Panc1 (cell line): ENCODE data around the gene AGFG1. TPM values are rescaled to one million over a fixed set of nuclear protein-coding genes. Genes with fewer than 3 reads are reported as not detected.

ENCODE experiments used
- ATAC-seq: fragments of 200-7000 bp; cut with Tn5 transposase; 2 replicates; pipeline ENCODE4 v1.9.1; 2020; ENCODE audit warnings: mild to moderate bottlenecking, moderate library complexity
- BruUV-seq: library from RNA; stranded (reverse); fragments of 400-500 nt; replicated peaks from 2 replicates; lab custom pipeline; 2021; lab: Mats Ljungman, UMichigan
- CTCF ChIA-PET: fragments of 300-600 bp; sonication (Branson Sonifier 250); formaldehyde crosslinking; loops from one replicate; lab custom pipeline; 2022; ENCODE audit warnings: antibody characterized with exemption; lab: Charles Lee
- POLR2A ChIA-PET: fragments of 300-600 bp; sonication (Branson Sonifier 250); formaldehyde crosslinking; loops from one replicate; lab custom pipeline; 2022; ENCODE audit warnings: antibody characterized with exemption; lab: Charles Lee
- DNase-seq: peaks from one replicate; pipeline ENCODE4 v3.0.0-alpha.2; 2010; ENCODE audit warnings: low read depth, low spot score
- H3K27ac ChIP-seq: 2 replicates; pipeline ENCODE4 v1.5.1; 2011; ENCODE audit warnings: mild to moderate bottlenecking, low read length, inconsistent platforms
- H3K27me3 ChIP-seq: fragments of 200-500 bp; sonication (Bioruptor generic); 2 replicates; pipeline ENCODE4 v1.6.0; 2014; ENCODE audit warnings: low read length, inconsistent platforms; ENCODE audit not compliant: control insufficient read depth, insufficient read depth
- H3K36me3 ChIP-seq: fragments of 200-500 bp; sonication (Bioruptor generic); 2 replicates; pipeline ENCODE4 v1.5.1; 2014; ENCODE audit warnings: inconsistent platforms, mild to moderate bottlenecking, low read length, moderate library complexity; ENCODE audit not compliant: control insufficient read depth, insufficient read depth
- H3K4me1 ChIP-seq: 2 replicates; pipeline ENCODE4 v1.5.1; 2011; ENCODE audit warnings: inconsistent platforms, mild to moderate bottlenecking, low read length, moderate library complexity; ENCODE audit not compliant: control insufficient read depth, insufficient read depth
- H3K4me3 ChIP-seq, 2 experiments: 2 replicates each; pipeline ENCODE4 v1.5.1; 2011 to 2012; ENCODE audit warnings: low read depth in 2 of 2, low read length in 2 of 2, mild to moderate bottlenecking in 2 of 2, inconsistent platforms in 1 of 2, moderate library complexity in 1 of 2
- H3K9me3 ChIP-seq: fragments of 200-500 bp; sonication (Bioruptor generic); 2 replicates; pipeline ENCODE4 v1.5.1; 2014; ENCODE audit warnings: low read depth, mild to moderate bottlenecking, inconsistent platforms, low read length, moderate library complexity; ENCODE audit not compliant: control insufficient read depth, insufficient read depth
- POLR2AphosphoS5 ChIP-seq: IDR thresholded peaks from 2 replicates; pipeline ENCODE4 v1.6.1; 2012; ENCODE audit warnings: mild to moderate bottlenecking, low read depth, low read length, moderate library complexity
- SIN3A ChIP-seq: IDR thresholded peaks from 2 replicates; pipeline ENCODE4 v1.6.1; 2012; ENCODE audit warnings: low read depth, mild to moderate bottlenecking, low read length, moderate library complexity, borderline replicate concordance; ENCODE audit not compliant: insufficient read depth
- TCF7L2 ChIP-seq: IDR thresholded peaks from 2 replicates; pipeline ENCODE4 v1.6.1; 2011; ENCODE audit warnings: mild to moderate bottlenecking, low read depth, low read length, inconsistent platforms
- in situ Hi-C: cut with HindIII; loops from 2 replicates; pipeline ENCODE4 v1.10.0; 2016; ENCODE audit warnings: low sequenced_read_pairs, low pct_unique_long_range_greater_than_20kb
- intact Hi-C: fragments of 100-400 bp; cut with micrococcal nuclease; formaldehyde crosslinking; loops from one replicate; pipeline ENCODE4 v1.10.0; 2022; ENCODE audit not compliant: unreplicated experiment
- total RNA-seq: library from RNA; stranded (reverse); gene quantifications from one replicate; pipeline ENCODE4 v1.2.1, GENCODE V29; 2021; ENCODE audit not compliant: unreplicated experiment
- TF ChIP-seq, protein P1 (sequence below), 2 experiments: IDR thresholded peaks; 2 replicates each; pipeline ENCODE4 v1.6.1; 2011 to 2012; ENCODE audit warnings: low read depth in 2 of 2, control low read depth in 1 of 2, low read length in 1 of 2, mild to moderate bottlenecking in 1 of 2, moderate library complexity in 1 of 2; ENCODE audit not compliant: insufficient read depth in 1 of 2
- TF ChIP-seq, protein P2 (sequence below): fragments of 450-650 bp; IDR thresholded peaks from 2 replicates; pipeline ENCODE4 v1.5.1; 2017; ENCODE audit warnings: mild to moderate bottlenecking

Gene AGFG1
- total RNA-seq, 1 experiment from 2014 or later, result 98.5 TPM

DNA sequence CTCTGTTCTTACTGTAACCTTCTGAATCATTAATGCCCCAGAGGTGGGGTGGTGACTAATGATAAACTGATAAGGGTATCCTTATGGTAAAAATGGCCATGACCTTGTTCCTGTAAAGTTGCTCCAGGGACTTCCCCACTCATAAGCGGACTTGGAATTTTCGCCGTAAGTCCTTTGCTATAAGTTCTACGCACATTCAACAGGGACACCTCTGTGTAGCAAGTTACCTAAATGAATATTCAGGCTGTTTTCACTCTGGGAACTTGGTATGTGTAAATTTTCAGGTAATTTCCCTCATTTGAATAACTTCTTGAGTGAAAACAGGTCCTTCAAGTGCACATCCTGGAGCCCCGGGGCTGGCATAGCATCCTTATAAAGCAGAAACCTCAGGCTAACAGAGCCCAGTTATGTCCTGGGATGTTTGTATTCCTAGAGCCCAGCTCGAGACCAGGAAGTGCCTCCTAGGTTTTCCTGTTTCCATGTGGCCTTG, 9.4 kb upstream of the AGFG1 start:
- ATAC-seq, result no peak
- TF ChIP-seq POLR2AphosphoS5 (no peak), TCF7L2 (no peak), SIN3A (no peak)
- TF ChIP-seq, protein P1, sequence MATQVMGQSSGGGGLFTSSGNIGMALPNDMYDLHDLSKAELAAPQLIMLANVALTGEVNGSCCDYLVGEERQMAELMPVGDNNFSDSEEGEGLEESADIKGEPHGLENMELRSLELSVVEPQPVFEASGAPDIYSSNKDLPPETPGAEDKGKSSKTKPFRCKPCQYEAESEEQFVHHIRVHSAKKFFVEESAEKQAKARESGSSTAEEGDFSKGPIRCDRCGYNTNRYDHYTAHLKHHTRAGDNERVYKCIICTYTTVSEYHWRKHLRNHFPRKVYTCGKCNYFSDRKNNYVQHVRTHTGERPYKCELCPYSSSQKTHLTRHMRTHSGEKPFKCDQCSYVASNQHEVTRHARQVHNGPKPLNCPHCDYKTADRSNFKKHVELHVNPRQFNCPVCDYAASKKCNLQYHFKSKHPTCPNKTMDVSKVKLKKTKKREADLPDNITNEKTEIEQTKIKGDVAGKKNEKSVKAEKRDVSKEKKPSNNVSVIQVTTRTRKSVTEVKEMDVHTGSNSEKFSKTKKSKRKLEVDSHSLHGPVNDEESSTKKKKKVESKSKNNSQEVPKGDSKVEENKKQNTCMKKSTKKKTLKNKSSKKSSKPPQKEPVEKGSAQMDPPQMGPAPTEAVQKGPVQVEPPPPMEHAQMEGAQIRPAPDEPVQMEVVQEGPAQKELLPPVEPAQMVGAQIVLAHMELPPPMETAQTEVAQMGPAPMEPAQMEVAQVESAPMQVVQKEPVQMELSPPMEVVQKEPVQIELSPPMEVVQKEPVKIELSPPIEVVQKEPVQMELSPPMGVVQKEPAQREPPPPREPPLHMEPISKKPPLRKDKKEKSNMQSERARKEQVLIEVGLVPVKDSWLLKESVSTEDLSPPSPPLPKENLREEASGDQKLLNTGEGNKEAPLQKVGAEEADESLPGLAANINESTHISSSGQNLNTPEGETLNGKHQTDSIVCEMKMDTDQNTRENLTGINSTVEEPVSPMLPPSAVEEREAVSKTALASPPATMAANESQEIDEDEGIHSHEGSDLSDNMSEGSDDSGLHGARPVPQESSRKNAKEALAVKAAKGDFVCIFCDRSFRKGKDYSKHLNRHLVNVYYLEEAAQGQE (IDR thresholded peaks at IDR 0.05; ENCODE audit: insufficient read depth in 1 of 2, low read depth in 2 of 2, low read length in 1 of 2), result no peak
- TF ChIP-seq, protein P2, sequence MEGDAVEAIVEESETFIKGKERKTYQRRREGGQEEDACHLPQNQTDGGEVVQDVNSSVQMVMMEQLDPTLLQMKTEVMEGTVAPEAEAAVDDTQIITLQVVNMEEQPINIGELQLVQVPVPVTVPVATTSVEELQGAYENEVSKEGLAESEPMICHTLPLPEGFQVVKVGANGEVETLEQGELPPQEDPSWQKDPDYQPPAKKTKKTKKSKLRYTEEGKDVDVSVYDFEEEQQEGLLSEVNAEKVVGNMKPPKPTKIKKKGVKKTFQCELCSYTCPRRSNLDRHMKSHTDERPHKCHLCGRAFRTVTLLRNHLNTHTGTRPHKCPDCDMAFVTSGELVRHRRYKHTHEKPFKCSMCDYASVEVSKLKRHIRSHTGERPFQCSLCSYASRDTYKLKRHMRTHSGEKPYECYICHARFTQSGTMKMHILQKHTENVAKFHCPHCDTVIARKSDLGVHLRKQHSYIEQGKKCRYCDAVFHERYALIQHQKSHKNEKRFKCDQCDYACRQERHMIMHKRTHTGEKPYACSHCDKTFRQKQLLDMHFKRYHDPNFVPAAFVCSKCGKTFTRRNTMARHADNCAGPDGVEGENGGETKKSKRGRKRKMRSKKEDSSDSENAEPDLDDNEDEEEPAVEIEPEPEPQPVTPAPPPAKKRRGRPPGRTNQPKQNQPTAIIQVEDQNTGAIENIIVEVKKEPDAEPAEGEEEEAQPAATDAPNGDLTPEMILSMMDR, result no peak
- H3K36me3 ChIP-seq, result no peaks in the 10 kb centered on the region
- peaks cover 44% of the 10 kb centered on the region for H3K4me1 ChIP-seq
- DNase-seq, result no peak
- POLR2A ChIA-PET, result no interaction called here
- no TSS peak for BruUV-seq
- no peaks in the 10 kb centered on the region for H3K9me3 ChIP-seq
- in situ Hi-C loops (no loop called here), intact Hi-C loops (no loop called here)
- H3K4me3 ChIP-seq, result no peak overlapping the region
- H3K27me3 ChIP-seq, result no peaks in the 10 kb centered on the region
- peak overlapping the region; percentile 27; the same call in 1 of the 2 replicates for H3K27ac ChIP-seq
- CTCF ChIA-PET, result no interaction called here

DNA sequence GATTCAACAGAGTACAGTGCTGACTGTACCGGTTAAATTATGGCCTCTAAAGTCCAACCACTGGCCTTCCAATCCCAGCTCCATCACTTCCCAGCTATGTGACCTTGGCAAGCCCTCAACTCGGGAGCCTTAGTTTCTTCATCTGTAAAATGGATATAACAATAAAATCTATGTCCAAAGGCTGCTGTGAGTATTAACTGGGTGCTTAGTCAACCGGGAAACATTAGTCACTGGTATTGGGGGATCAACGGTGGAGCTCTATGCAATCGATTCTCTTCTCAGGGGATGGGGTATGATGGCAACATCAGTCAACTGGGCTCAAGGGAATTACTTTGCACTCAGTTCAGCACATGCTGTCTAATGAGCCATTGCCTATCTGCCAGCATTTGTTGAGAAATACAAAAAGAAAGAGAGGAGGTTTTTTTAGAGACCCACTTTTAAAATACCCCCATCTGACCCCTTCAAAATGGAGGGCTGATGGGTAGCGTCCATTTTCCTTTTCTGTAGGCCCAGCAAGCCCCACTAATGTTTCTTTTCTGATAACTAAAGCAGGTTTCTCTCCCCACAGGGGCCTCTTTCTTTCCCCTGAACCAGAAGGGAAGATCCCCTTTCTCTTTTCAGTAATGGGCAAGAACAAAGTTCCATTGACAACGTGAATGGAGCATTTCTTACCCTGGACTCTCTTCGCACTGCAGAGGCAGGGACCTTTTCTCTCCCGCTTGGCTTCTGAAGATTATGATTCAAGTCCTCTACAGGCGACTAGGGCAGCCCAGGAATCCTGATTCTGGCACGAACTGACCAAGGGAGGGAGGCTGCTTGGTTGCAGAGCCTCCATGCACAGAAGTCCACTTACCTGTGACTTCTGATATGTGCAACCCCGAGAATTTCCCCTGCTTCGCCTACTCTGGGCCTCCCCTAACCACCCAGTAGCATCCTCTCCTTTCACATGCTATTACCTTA, 8.7 kb upstream of the AGFG1 start:
- ChIA-PET POLR2A (no interaction called here), CTCF (no interaction called here)
- ATAC-seq, result no peak

More for the DNA sequence above, 8.7 kb upstream of the AGFG1 start:
- in situ Hi-C loops, result no loop called here
- Histone ChIP-seq H3K27me3 (no peaks in the 10 kb centered on the region), H3K36me3 (no peaks in the 10 kb centered on the region), H3K4me3 (no peak overlapping the region), H3K4me1 (peaks cover 52% of the 10 kb centered on the region), H3K9me3 (no peaks in the 10 kb centered on the region), H3K27ac (peak overlapping the region; percentile 35; the same call in 1 of the 2 replicates)
- no peak for DNase-seq
- BruUV-seq, result no TSS peak
- intact Hi-C loops, result no loop called here
- TF ChIP-seq, protein P2, result no peak
- TF ChIP-seq, protein P1 (IDR thresholded peaks at IDR 0.05; ENCODE audit: insufficient read depth in 1 of 2, low read depth in 2 of 2, low read length in 1 of 2), result no peak
- no peak for TF ChIP-seq POLR2AphosphoS5
- TF ChIP-seq TCF7L2, result no peak
- no peak for TF ChIP-seq SIN3A
